Measurements from ENCODE around the gene CSNK2A3.
"Not testable (repeated sequence)": the region's sequence is repeated elsewhere in the genome, so short reads cannot be mapped to it uniquely, and the experiment has no call there.

Gene CSNK2A3

GRCh38 chr11:11380340-11380739 is 27.3 kb upstream of the CSNK2A3 start:
- DNase-seq (ENCODE audit: low read depth in 2 of 2), result no peak

DNA sequence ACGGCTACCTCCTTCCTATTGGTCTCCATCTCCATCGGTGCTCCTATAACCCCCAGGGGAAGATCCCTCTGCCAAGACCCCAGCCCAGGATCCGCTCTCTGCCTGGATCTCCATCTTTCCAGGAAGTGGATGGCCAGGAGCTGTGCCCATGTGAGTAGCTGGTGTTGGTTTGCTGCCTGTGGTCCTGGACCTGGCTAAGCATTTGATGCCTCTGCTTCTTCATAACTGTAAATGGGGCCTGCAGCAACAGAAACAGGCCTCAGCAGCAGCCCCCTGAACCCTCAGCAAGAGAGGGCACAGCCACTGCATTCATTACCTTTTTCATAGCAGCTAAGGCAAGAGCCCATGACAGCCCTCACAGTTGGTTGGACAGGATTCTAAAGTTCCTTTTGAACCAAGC is 26.6 kb upstream of the CSNK2A3 start:
- DNase-seq (ENCODE audit: low read depth in 2 of 2), result no peak

DNA sequence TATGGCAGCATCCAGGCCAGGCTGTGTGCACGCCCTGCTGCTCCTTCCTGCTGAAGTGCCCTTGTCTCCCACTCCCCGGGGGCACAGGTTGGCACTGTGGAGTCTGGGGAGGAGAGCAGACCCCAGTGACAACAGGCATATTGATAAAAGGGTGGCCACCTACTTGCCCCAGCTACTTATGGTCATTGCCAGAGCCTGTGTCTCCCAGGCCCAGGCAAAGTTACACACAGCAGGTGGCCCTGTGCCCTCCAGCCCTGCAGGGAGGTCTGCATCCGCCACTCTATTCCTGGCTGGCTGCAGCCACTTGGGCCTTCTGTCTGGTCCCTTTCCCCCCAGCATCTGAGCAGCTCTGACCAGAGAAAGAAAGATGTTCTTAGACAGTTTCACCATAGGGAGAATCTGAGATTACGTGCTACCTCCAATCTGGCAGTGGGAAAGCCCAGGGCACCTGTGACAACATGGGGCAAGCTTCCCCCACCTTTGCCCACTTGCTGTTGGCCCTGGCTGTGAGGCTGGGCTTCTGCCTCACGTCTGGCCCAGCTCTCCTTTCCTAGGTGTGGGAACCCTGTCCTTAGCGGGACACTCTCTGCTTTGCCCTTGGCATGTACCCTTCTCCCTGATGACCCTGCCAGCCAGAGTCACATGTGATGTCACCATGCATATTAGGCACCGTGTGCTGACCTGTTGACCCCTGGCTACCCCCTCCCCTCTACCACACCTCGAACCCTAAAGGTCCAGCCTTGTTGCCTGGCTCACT is 25.3 kb upstream of the CSNK2A3 start:
- DNase-seq (ENCODE audit: low read depth in 2 of 2), result no peak

DNA sequence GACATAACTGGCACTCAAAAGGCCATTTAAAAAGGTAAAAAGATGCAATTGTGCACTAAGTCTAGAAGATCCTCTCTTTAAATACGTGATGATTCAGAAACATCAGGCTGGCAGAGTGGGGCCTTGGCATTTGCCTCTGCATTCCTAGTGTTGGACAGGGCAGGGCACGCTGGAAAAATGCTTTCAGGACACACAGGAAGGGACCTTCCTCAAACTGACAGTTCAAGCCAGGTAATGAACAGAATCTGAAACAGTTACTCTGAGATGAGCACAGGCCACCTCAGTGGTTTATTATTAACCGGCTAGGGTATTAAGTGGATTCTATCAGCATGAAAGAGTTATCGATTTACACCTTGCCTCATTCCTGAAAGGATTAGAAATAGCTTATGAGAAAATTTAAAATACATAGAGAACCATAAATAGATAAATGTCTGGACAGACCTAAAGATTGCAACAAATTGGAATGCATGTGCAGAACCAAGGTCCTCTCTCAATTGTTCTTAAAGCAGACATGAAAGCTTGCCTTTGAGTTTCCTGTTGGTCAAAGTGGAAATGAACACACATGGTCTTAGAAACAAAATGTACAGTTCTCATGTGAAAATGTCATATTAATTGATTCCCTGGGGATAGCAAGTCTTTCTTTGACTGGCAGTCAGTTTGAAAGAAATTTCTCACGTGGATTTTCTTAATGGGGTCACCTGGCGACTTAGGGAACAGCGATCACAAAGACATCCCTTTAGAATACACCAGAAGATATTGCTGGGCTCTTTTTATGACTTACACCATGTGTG is 21.5 kb upstream of the CSNK2A3 start:
- no peak for DNase-seq (ENCODE audit: low read depth in 2 of 2)

GRCh38 chr11:11373934-11374333 is 20.9 kb upstream of the CSNK2A3 start:
- no peak for DNase-seq (ENCODE audit: low read depth in 2 of 2)

DNA sequence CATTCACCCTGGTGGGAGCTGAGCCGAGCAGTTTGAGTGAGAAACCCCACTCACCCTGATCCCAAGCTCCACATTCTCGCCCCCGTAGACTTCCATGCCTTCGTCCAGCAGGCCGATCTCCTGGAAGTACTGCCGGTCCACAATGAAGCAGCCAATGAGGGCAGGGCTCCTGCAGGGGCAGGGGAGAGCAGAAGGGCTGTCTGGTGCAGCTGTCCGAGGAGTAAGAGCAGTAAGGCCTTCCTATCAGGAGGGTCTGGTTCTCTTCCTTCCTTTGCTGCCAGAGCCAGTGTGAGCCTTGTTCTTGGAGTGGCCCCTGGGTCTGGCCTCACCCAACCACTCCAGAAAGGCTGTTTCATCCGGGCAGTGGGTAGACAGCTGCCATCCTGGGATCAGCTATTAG is 19.4 kb upstream of the CSNK2A3 start:
- no peak for DNase-seq (ENCODE audit: low read depth in 2 of 2)

DNA sequence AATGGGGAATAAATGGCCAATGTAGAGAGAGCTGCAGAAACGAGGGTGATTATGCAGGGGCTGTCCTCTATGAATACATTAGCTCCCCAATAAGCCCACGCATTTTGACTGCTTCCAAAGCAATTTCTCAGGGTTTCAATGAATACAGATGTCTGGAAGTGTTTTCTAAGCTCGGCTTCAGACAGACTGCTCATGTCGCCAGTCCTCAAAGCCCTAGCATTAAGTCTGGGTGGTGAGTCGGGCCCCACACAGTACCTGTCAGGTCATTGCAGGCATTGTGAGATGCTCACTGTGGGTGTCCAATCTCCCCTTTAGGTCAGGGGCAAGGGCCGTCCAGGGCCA is 17.9 kb upstream of the CSNK2A3 start:
- no peak for DNase-seq (ENCODE audit: low read depth in 2 of 2)

DNA sequence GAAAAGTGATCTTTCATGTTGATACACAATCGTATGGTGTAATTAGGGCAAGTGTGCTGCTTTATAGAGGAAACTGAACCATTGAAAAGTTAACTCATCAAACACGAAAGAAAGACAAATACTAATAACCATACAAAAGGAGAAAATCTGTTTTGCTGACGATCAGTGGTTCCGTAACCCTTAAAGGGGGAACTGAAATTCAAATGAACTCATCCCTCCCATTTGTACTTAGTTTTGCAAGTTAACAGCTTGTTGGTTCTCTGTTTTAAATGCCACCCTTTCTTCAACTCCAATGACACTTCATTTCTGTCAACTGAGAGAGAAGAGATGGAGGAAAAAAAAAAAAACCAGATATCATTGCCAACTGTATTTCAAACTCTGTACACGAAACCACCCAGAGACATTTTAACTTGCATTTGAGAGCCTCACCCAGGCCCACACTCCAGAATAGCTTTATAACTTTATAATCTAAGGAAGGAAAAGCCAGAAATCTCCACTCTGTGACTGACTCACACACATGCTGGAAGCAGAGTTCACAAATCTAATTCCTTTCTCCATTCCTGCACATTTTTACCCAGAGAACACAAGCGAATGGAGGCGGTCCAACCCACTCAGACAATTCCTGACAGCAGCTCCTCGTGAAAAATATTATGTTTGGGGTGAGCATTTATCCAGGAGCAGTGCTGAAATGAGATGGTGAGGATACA is 17.4 kb upstream of the CSNK2A3 start:
- DNase-seq (ENCODE audit: low read depth in 2 of 2), result no peak

- DNase-seq (ENCODE audit: low read depth in 2 of 2), result no peak
Observed at GRCh38 chr11:11366793-11367192, 13.7 kb upstream of the CSNK2A3 start.

DNA sequence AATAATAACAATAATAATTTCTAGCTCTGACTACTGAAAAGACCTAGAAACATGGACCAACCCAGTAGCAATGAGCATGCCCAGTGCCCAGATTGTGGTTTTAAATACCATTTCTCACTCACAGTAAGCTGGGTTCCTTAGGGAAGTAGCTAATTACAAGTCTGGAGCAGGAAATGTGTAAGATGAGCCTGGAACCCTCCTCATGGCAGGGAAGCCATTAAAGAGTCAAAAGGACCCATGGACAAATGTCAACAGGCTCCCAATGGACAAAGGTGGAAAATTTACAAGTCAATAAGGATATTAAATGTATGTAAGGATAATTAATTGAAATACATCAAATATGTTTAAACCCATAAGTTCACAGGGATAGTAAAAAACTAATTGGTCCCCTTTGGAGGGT is 10.6 kb upstream of the CSNK2A3 start:
- DNase-seq (ENCODE audit: low read depth in 2 of 2), result no peak

GRCh38 chr11:11359611-11360010 is 6.6 kb upstream of the CSNK2A3 start:
- no peak for DNase-seq (ENCODE audit: low read depth in 2 of 2)

DNA sequence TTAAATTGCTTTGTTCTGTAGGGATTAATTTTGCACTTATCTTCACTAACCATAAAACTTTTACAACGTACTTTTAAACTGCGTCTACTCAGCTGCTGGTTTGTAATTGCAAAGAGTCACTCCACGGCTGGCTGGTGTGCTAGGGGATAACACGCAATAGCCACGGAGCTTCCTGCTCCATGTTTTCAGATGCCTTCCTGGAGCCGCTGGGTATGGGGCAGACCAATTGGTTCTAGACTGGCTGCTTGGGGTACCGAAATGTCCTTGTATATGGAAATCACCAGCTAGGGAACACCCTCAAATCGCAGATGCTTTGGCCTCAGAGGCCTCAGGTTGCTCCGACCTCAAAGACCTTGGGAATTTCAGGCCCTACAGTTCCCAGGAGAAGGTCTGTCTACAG is 3.8 kb upstream of the CSNK2A3 start:
- DNase-seq (ENCODE audit: low read depth in 2 of 2), result no peak

GRCh38 chr11:11351851-11352250 is 1.2 kb downstream of the CSNK2A3 start:
- not testable (repeated sequence) for DNase-seq (ENCODE audit: low read depth in 2 of 2)

DNA sequence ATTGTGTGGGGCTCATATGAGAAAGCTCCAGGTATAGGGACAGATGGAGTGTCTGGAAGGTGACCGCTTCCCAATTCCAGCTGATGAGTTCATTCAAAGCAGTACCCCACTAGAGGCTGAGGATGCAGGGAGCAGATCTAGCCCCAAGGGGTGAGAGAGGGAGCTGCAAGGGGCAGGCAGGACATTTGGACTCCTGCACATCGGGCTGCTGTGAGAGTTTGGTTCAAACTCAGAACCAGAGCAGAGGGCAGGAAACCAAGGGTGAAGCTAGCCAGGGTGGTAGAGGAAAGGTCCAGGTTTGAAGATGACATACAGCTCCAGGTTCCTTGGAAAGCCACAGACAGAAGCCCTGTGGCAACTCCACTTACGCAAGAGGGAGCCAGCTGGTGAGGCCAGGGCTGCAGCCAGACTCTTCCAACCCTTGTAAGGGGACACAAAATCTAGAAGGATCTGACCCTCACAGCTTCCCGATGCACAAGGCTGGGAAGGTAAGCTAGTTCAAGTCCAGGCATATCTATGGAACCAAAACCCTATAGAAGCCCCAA is 1.9 kb downstream of the CSNK2A3 start:
- no peak for DNase-seq (ENCODE audit: low read depth in 2 of 2)

DNA sequence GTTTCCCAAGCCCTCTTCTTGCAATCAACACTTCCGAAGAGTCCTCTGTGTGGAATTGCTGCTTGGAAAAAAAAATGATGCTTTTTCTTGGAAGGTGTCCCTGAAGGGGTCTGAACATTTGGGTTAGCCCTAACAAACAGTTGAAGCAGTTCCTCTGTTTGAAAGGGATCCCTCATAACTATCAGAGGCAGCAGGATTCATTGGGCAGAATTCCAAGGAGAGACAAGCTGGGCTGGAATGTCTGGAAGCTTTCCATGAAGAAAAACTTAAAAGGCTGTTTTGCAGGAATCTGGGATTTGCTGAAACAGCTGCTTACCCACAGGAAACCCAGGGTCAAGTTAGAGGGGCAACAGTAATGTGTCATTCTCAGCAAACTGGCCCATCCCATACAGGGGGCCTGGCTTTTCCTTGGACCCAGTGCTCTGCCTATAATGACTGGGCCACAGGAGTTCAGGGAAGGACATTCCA is 3.1 kb downstream of the CSNK2A3 start:
- DNase-seq (ENCODE audit: low read depth in 2 of 2), result no peak

DNA sequence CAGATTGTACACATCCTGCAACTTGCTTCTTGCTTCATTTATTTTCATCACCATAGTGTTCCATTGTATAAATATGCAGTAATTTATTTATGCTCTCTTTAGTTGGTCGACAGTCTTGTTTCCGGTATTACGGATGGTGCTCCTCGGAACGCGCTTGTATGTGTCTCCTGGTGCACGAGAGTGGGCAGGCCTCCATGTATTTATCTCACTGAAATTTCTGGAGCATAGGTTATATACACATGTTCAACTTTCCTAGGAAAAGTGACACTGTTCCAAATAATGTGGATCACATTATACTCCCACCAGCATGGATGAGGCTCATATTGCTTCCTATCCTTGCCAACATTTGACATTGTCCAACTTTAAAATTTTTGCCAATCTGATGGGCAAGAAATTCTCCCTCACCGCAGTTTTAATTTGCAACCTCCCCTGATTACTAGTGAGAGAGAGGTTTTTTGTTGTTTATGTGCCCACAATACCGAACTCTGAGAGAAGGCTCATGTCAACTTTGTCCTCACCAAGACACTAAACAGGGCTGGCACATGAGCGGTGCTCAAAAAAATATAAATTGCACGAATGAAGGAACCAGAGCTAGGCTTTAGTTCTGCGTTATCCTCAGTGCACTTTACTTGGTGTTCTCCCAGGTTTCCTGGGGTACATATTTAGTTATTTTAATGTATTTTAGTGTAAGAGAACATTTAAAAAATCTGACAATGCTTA is 3.8 kb downstream of the CSNK2A3 start:
- no peak for DNase-seq (ENCODE audit: low read depth in 2 of 2)

- DNase-seq (ENCODE audit: low read depth in 2 of 2), result no peak
Observed at GRCh38 chr11:11348303-11348702, 4.7 kb downstream of the CSNK2A3 start.

GRCh38 chr11:11347592-11347991 is 5.5 kb downstream of the CSNK2A3 start:
- DNase-seq (ENCODE audit: low read depth in 2 of 2), result no peak

DNA sequence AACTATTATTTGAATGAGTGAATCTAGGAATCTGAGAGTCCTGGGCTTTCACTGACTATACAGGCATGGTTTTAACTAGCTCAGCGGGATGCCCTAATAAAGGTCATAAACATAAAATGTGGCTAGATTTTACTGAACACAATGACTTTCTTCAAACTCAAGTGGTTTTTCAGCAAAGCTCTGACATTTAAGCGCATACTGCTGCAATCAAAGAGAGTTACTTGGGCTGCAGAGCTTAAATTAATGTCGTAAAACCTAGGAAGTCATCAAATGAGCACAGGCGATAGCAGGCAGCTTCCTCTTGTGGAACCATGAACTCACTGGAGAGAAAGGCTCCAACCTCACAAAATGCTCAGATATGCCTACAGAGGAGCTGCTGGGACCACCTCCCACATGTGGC is 6.7 kb downstream of the CSNK2A3 start:
- no peak for DNase-seq (ENCODE audit: low read depth in 2 of 2)

GRCh38 chr11:11345099-11345498 is 8.0 kb downstream of the CSNK2A3 start:
- DNase-seq (ENCODE audit: low read depth in 2 of 2), result no peak

DNA sequence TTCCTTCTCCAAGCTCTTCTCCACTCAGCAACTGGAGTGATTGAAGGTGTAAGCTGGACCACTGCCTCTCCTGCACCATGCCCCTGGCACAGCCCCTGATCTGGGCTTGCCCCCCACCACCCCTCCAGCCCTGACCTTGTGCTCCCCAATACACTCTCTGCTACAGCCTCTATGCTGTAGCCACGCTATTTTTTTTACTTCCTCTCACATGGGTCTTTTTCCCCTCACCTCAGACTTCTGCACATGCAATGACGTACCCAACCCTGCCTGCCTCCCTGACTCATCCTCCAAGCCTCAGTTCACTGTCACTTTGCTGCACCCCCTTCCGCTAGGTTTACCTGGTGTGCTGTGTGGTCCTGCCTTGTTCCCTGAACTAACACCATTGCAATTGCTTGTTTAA is 9.0 kb downstream of the CSNK2A3 start:
- DNase-seq (ENCODE audit: low read depth in 2 of 2), result no peak

GRCh38 chr11:11338304-11338703 is 14.7 kb downstream of the CSNK2A3 start:
- DNase-seq (ENCODE audit: low read depth in 2 of 2), result no peak
